AML-193 (cell line): ENCODE measurements around the gene MAP2K2.
"Not testable (repeated sequence)": the region's sequence is repeated elsewhere in the genome, so short reads cannot be mapped to it uniquely, and the experiment has no call there.

Source experiments
- DNase-seq, 2 experiments: peaks; one replicate each; lab custom pipeline; 2025; lab: John Stamatoyannopoulos, UW

MAP2K2 gene

DNA sequence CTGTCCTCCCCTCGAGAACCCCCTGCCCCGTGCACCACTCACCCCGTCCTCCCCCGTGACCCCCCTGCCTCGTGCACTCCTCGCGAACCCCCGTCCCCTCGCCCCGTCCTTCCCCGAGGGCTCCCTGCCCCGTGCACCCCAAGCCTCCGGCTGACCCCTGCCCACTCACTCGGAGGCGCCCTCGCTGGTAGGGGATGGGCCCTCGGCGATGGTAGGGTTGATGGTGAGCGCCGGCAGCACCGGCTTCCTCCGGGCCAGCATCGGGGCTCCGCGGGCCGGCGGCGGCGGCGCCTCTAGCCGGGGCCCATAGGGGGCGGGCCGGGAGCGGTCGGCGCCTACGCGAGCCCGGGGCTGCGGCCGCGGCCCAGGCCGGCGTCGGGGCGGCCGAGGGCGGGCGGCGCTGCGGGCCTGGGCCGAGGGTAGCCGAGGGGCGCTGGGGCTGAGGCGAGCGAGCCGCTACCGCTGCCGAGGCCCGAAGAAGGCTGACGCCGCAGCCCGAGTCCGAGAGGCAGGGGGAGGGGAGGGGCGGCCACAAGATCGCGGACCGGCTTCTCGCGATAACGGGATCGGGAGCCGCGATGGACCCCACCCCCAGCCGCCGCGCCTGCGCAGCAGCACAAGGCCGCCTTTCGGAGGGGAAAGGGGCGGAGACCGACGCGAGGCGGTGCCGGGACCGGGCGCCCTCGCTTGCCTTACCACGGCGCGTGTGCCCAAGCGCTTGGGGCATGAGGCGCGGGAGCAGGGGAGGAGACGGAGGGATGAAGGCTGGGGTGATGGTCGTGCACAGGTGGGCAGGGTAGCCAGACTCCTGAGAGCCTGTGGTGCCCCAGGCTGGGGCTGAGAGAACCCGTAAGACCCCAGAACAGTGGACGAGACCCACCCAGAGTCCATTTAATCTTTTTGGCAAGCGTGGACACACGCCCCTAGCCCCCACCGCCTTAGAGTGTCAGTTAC, at the start of gene MAP2K2:
Gene MAP2K2, minus strand, starts transcription at position 508 of the 954 bp plus-strand sequence. Its CDS starts 247 bp downstream, at position 261.
- DNase-seq: peak; percentile 80 to 81

DNA sequence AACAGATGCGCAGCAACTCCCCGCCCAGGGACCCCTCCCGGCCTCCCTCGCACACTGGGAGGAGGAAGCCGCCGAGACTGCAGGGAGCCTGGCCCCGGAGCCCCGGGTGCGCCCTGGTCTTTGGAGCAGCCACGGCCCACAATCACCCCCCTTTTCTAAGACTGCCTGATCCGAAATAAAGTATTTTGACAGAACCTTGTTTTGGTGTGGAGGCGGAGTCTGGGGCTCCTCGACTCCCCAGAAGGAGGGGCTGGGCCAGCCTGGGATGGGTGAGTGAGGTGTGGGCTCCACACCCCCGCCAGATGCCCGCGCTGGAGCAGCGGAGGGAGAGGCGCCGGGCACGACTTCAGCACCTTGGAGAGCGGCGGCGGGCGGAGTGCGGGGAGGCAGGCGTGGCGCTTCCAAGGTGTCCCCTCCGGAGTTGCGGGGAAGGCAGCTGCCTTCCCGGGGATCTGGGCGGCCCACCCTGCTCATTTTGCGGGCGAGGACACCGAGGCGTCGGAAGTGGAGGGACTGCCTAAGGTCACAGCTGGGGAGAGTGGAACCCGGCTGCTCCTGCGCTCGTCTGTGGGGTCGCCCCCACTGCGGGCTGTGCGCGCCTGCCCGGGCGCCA, 49.0 kb upstream of the MAP2K2 start:
- no peak for DNase-seq

DNA sequence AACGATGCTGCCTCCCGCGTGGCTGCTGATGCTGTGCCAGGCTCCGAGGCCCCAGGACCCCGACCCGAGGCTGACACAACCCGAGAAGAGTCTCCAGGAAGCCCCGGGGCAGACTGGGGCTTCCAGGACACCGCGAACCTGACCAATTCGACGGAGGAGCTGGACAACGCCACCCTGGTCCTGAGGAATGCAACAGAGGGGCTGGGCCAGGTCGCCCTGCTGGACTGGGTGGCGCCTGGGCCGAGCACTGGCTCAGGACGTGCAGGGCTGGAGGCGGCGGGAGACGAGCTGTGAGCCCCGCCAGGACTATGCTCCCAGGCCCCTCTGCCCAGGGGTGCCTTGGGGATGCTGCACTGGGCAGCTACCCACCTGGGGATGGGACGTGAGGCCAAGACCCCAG, 47.8 kb upstream of the MAP2K2 start:
- DNase-seq: no peak

DNA sequence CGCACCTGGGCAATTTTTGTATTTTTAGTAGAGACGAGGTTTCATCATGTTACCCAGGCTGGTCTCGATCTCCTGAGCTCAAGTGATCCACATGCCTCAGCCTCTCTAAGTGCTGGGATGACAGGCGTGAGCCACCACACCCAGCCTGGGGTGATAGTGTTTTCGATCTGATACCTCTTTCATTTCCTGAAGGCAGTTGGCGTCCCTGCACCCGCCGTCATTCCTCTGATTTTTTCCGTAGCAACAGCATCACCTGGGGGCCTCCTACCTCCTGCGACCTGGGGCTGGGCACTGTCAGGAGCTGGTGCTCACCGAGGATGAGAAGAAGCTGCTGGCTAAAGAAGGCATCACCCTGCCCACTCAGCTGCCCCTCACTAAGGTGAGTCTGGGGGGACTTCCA, 40.3 kb upstream of the MAP2K2 start:
- DNase-seq: no peak

DNA sequence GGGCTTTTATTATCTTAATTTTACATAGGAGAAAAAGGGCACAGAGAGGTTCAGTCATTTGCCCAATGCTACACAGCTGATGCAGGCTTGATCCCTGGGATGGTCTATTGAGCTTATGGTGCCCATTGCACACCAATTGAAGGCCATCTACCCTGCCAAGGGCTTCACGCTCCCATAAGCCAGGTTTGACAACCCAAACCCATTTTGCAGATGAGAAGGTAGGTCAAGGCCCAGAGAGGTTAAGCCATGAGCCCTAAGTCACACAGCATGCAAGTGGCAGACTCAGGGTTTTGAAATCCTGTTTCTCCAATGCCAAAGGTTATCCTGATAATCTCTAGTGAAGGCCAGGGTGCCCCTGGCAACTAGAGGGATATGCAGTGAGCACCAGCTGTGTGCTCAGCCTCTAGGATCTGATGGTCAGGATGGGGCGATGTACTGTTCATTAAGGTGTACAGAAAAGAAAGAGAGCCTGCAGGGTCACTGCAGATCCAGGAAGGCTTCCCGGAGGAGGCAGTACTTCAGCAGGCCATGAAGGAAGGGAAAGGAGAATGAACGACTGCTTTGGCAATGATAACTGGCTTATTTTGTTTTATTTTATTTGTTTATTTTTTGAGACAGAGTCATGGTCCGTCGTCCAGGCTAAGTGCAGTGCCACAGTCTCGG, 37.6 kb upstream of the MAP2K2 start:
- DNase-seq: no peak

DNA sequence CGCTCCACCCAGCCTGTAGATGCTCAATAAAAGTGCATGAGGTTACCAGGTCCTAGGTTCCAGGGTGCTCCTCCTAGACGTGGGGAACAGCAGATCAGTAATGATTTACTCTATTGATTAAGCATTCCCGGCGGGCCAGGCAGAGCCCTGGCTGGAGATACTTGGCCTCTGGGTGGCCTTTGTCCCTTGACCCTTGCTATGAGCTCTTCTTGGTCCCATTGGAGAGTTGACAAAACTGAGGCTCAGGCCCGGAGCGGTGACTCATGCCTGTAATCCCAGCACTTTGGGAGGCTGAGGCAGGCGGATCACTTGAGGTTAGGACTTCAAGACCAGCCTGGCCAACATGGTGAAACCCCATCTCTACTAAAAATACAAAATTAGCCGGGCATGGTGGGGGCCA, 34.0 kb upstream of the MAP2K2 start:
- not testable (repeated sequence) for DNase-seq

DNA sequence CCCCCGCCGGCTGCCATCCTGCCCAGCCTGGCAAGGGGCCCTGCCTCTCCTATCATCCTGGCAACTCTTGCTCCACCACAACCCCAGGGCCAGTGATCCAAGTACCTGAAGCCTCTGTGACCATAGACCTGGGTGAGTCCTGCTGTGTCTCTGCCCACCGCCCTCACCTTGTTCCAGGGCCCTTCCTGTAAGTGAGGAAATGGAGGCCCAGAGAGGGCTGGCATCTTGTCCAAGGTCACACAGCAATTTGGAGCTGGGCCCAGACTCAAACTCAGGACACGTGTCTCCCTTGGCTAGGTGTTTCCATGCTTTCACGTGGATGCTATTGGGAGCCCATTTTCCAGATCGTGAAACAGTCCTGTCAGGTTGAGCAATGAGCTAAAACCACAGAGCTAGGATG, 33.2 kb upstream of the MAP2K2 start:
- no peak for DNase-seq

DNA sequence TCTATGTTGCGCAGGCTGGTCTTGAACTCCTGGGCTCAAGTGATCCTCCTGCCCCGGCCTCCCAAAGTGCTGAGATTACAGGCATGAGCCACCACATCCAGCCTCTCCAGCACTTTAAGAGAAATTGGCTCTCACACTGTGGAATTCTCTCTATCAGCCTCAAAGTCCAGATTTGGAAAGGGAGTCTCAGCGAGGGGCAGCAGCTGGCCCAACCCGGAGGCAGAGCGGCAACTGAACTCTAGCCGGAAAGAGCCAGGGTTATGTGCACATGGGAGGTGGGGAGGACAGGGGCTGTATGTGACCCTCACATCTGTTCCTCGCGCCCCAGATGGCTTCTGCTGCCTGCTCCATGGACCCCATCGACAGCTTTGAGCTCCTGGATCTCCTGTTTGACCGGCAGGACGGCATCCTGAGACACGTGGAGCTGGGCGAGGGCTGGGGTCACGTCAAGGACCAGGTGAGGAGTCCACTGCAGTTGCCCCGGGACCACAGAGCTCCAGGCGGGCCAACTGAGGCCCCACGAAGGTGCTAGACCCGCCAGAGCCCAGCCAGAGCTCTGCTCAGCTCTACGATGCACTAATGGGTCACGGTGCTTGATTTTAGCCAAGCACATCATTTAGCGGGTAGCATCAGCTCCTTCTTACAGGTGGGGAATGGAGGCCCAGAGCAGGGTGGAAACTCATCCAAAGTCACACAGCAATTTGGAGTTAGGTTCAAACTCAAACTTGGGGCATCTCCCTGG, 30.8 kb upstream of the MAP2K2 start:
- DNase-seq: no peak

DNA sequence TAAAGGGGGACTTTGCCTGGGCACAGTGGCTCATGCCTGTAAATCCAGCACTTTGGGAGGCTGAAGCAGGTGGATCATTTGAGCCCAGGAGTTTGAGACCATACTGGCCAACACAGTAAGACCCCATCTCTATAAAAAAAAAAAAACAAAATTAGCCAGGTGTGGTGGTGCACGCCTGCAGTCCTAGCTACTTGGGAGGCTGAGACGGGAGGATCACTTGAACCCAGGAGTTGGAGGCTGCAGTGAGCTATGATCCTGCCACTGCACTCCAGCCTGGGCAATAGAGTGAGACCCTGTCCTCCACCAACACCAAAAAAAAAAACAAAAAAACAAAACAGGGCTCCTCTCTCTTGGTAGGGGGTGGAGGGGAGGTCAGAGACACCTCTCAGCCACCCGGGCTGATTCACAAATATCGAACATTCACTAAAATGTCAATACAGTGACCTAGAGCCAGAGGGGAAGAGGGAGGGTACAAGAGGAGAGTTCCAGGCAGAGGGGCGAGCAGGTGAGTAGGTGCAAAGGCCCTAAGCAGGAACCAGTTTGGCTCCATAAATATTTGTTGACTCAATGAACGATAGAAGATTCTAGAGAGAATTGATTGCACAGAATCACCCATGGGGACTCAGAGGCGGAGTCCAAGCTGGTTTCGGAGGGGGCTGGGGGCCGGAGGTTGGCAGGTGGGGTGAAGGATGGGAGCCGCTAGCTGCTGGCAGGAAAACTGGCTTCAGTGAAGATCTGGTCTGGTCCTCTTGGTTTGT, 28.5 kb upstream of the MAP2K2 start:
- no peak for DNase-seq

DNA sequence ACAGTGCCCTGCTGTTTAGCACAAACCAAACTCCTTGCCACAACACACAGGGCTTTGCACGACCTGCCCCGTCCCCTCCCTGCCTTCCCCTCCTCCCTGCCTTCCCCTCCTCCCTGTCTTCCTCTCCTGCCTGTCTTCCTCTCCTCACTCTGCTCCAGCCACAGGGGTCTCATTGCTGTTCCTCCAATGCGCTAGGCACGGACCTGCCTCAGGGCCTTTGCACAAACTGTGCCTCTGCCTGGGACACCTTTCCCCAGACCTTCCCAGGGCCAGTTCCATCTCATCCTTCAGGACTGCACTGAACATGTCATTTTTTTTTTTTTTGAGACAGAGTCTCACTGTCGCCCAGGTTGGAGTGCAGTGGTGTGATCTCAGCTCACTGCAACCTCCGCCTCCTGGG, 27.7 kb upstream of the MAP2K2 start:
- no peak for DNase-seq

DNA sequence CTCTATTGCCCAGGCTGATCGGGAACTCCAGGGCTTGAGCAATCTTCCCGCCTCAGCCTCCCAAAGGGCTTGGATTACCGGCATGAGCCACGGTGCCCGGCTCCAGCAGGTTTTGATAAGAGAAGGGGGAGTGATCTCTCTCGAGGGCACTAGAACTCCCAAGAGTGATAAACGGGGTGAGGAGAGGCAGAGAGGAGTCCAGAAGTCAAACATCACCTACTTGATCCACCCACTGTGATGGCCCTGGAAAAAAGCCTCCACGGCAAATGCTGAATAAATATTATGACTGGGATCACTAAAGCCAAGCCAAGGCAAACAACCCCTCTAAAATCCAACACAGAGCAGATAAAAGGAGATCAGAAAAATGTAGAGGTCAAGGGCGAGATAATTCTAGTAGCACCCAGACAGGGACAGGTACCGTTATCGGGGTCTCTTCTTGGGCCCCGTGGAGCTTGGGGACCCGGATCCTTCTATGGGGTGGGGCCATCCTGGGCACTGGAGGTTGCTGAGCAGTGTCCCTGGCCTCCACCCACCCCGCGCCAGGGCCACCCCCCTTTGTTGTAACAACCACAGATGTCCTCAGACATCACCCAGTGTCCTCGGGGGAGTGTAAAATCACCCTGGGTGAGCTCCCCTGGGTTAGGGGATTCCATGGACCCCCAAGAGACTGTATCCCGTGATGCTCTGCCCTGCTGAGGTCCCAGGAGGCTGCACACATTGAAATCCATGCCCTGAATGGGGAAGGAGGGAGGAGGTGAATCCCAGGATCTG, 25.8 kb upstream of the MAP2K2 start:
- DNase-seq: no peak

DNA sequence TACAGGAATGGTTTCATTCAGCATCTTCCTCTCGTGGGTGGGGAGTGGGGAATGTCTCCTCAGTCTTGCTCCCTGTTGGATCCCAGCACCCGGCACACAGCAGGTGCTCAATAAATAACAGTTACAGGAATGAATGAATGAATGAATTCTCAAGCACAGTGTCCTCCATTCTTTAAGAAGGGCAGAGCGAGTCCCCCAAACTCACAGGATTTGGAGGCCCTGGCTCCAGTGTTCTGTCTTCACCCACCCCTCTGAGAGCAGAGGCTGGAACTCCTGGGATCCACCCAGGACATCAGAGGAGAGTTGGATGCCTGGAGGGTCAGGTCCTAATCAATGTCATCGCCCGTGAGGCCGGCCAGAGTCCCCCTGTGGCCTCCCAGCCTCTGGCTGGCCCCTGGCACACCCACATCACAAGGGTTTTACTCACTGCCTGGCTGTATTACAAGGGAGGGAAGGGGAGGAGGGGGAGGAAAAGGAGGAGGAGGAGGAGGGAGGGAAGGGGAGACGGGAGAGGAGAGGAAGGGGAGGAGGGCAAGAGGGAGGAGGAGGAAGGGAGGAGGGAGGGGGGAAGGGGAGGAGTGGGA, 20.8 kb upstream of the MAP2K2 start:
- DNase-seq: no peak

DNA sequence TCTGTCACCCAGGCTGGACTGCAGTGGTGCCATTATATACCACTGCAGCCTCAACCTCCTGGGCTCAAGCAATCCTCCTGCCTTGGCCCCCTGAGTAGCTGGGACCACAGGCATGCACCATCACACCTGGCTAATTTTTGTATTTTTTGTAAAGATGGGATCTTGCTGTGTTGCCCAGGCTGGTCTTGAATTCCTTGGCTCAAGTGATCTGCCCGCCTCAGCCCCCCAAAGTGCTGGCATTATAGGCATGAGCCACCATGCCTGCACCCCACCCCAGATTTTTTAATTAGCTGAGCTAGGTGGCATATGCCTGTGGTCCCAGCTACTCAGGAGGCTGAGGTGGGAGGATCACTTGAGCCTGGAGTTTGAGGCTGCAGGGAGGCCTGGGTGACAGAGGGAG, 19.0 kb upstream of the MAP2K2 start:
- DNase-seq: not testable (repeated sequence)

DNA sequence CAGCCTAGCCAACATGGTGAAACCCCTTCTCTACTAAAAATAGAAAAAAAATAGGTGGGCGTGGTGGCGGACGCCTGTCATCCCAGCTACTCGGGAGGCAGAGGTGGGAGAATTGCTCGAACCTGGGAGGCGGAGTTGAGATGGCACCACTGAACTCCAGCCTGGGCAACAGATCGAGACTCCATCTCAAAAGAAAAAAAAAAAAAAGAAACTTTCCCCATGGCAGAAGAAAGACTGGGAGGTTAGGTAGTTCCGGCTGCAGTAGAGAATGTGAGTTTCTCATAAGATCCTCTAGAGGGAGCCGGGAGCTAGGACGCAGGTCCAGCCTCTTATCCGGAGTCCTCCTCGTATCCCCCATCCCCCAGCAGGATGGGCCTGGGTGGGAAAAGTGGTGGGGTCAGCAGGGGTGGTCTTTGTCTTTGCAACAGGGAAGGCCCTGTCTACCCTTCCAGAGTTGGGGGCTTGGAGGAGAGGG, 16.4 kb upstream of the MAP2K2 start:
- DNase-seq: peak; percentile 51 to 58

DNA sequence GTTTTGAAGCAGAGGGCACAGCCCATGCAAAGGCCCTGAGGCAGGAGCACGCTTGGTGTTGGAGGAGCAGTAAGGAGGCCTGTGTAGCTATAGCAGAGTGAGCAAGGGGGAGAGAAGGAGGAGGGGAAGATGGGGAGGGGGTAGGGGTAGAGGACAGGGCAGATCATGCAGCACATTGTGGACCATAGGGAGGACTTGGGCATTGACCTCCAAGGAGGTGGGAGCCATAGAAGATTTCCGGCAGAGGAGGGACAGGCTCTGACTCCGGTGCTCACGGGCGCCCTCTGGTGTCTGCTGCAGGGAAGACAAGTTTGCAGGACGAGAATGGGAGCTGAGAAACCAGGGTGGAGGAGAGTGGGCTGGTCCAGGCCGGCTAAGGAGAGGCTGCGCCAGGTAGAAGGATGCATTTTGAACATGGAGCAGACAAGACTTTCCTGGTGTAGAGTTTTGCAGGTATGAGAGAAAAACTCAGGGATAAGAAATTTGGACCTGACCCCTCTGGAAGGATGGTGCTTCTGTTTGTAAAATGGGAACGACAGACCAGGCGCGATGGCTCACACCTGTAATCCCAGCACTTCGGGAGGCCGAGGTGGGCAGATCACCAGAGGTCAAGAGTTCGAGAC, 15.8 kb upstream of the MAP2K2 start:
- peak; percentile 57 to 61 for DNase-seq

DNA sequence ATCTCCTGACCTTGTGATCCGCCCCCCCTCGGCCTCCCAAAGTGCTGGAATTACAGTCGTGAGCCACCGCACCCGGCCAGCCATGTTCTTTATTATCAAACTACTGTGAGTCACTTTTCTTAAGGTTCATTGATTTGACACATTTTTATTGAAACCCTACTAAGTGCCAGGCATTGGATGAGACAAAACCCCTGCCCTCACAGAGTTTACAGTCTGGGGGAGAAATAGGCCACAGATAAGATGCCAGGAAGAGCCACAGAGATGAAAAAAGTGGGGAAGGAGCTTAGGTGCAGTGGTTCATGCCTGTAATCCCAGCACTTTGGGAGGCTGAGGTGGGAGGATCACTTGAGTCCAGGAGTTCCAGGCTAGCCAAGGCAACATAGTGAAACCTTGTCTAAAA, 14.5 kb upstream of the MAP2K2 start:
- no peak for DNase-seq

DNA sequence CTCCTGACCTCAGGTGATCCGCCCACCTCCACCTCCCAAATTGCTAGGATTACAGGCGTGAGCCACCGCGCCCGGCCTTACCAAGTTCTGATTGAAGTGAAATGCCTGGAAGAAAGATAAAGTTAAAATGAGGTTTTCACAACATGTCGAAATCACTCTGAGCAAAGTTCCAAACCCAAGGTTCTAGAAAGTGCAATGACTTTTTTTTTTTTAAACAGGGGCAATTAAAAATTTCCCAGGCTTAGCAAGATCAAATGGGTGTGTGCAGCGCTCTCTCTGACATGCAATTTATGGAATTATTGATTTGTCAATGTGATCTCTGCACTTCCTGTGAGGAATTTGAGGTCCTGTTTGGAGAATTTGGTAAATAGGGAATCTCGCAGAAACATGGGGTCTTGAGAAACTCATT, 12.8 kb upstream of the MAP2K2 start:
- DNase-seq: no peak

DNA sequence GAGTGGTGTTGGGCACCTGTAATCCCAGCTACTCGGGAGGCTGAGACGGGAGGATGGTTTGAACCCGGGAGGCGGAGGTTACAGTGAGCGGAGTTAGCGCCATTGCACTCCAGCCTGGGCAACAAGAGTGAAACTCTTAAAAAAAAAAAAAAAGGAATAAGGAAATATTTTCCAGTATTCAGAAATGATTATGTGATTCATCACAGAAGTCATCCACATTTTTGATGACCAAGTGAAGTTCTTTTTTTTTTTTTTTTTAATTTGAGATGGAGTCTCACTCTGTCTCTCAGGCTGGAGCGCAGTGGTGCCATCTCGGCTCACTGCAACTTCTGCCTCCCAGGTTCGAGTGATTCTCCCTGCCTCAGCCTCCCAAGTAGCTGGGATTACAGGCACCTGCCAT, 11.5 kb upstream of the MAP2K2 start:
- not testable (repeated sequence) for DNase-seq

DNA sequence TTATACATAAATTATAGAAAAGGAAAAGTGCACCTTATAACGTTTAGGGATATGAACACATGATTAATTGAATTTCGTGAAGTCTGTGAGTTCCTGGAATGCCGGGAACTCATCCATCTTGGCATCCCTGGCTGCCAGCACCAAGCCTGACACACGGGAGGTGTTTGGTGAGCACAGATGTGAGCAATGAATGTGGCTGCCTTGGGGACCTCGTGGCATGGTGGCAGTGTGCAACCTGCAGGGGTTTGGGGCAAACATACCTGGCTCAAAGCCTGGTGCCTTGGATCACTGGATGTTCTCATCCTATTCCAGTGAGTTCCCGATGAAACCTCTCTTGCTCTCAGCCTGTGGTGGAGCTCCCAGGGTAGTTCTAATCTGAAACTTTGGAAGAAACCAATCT, 10.4 kb upstream of the MAP2K2 start:
- DNase-seq: no peak
